Vagina (tissue), 2 donors: ENCODE measurements around the gene VSTM2B. TPM values are rescaled to one million over a fixed set of nuclear protein-coding genes. Genes with fewer than 3 reads are reported as not detected.
"Not testable (repeated sequence)": the region's sequence is repeated elsewhere in the genome, so short reads cannot be mapped to it uniquely, and the experiment has no call there.

Source experiments
- DNase-seq, 2 donors: peaks; one replicate each; pipeline ENCODE4 v3.0.0-alpha.2; 2017; ENCODE audit errors: extremely low spot score in 2 of 2
- H3K27ac ChIP-seq: fragments of 200-600 bp; sonication (generic); one replicate; pipeline ENCODE4 v1.5.1; 2019
- H3K27me3 ChIP-seq: fragments of 200-600 bp; sonication (generic); one replicate; pipeline ENCODE4 v1.5.1; 2019
- H3K36me3 ChIP-seq, 2 donors: fragments of 200-600 bp; sonication (generic); one replicate each; pipeline ENCODE4 v1.5.1; 2017 to 2019
- H3K4me1 ChIP-seq: fragments of 200-600 bp; sonication (generic); one replicate; pipeline ENCODE4 v1.5.1; 2019
- H3K4me3 ChIP-seq, 2 donors: fragments of 200-600 bp; sonication (generic); 1 replicate in 1 of 2; 2 replicates in 1 of 2; pipeline ENCODE4 v1.5.1; 2016 to 2019
- H3K9me3 ChIP-seq: fragments of 200-600 bp; sonication (generic); one replicate; pipeline ENCODE4 v1.5.1; 2019
- POLR2A ChIP-seq, 2 donors: fragments of 450-650 bp; IDR thresholded peaks; one replicate each; pipeline ENCODE4 v1.6.1; 2017; ENCODE audit warnings: antibody characterized with exemption in 2 of 2, mild to moderate bottlenecking in 2 of 2, moderate library complexity in 2 of 2
- POLR2AphosphoS5 ChIP-seq, 2 donors: sonication (generic); formaldehyde crosslinking; IDR thresholded peaks; one replicate each; pipeline ENCODE4 v1.9.0; 2017; ENCODE audit warnings: antibody characterized with exemption in 2 of 2, mild to moderate bottlenecking in 2 of 2, low read depth in 1 of 2; ENCODE audit not compliant: insufficient read depth in 1 of 2
- intact Hi-C: fragments of 100-400 bp; cut with DNase I; formaldehyde crosslinking; loops from one replicate; pipeline ENCODE4 v1.15.1; 2023
- total RNA-seq: library from RNA; depleted of rRNA; stranded (reverse); fragments of >200 nt; gene quantifications from one replicate; pipeline ENCODE4 v1.2.3, GENCODE V29; 2016
- TF ChIP-seq, protein P1 (sequence below), 3 experiments: fragments of 450-650 bp in 2 of 3; fragments of 200-600 bp in 1 of 3; sonication (generic) in 1 of 3; IDR thresholded peaks; one replicate each; pipeline ENCODE4 v1.5.1; 2017 to 2019; ENCODE audit warnings: antibody characterized with exemption in 3 of 3, mild to moderate bottlenecking in 2 of 3, moderate library complexity in 2 of 3

Gene VSTM2B
- total RNA-seq, 1 donor from 2014 or later, result 0.98 TPM

DNA sequence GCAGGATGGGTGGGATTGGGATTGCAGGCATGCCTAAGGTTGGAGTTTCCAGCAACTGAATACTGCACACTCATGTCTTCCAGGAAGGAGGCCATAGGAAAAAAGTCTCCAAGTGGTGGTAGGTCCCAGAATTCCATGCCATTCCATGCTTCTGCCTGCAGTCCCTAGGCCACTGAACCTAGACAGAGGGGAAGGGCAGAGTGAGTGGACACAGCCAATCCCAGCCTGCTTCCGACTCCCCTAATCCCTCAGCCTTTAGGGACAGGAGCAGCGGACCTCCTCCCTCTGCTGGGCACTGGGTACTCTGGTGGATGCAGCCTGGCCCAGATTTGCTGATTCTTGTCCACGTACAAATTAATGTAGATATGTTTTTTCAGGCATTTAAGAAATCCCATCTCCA, 17.0 kb downstream of the VSTM2B start:
- Histone ChIP-seq H3K36me3 (no peaks in the 10 kb centered on the region), H3K27me3 (no peaks in the 10 kb centered on the region), H3K9me3 (no peaks in the 10 kb centered on the region), H3K4me1 (no peaks in the 10 kb centered on the region), H3K27ac (no peak overlapping the region), H3K4me3 (no peak overlapping the region)
- intact Hi-C loops, result no loop called here
- no peak for DNase-seq
- no peak for TF ChIP-seq POLR2AphosphoS5 (IDR thresholded peaks at IDR 0.05; ENCODE audit: insufficient read depth in 1 of 2, low read depth in 1 of 2)
- no peak for TF ChIP-seq POLR2A (IDR thresholded peaks at IDR 0.05)
- TF ChIP-seq, protein P1, sequence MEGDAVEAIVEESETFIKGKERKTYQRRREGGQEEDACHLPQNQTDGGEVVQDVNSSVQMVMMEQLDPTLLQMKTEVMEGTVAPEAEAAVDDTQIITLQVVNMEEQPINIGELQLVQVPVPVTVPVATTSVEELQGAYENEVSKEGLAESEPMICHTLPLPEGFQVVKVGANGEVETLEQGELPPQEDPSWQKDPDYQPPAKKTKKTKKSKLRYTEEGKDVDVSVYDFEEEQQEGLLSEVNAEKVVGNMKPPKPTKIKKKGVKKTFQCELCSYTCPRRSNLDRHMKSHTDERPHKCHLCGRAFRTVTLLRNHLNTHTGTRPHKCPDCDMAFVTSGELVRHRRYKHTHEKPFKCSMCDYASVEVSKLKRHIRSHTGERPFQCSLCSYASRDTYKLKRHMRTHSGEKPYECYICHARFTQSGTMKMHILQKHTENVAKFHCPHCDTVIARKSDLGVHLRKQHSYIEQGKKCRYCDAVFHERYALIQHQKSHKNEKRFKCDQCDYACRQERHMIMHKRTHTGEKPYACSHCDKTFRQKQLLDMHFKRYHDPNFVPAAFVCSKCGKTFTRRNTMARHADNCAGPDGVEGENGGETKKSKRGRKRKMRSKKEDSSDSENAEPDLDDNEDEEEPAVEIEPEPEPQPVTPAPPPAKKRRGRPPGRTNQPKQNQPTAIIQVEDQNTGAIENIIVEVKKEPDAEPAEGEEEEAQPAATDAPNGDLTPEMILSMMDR (IDR thresholded peaks at IDR 0.05), result no peak

DNA sequence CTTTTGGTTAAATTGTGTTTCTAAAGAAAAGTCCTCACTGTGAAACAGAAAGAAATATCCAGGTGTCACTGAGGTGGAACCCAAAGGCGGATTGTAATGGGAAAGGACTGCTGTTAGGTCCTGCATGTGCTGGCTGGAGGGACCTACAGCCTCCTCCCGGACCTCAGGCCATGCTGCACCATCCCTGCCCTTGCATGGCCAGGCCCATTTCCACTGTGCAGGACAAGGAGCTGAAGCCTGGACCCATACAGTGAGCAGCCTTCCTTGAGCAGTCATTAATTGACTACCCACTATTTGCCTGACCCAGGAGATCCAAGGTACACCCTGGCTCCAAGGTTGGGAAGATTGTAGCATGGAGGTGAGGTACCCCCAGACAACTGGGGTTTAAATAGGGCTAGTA, 17.6 kb downstream of the VSTM2B start:
- DNase-seq, result no peak
- Histone ChIP-seq H3K4me3 (no peak overlapping the region), H3K4me1 (no peaks in the 10 kb centered on the region), H3K9me3 (no peaks in the 10 kb centered on the region), H3K27ac (no peak overlapping the region), H3K36me3 (no peaks in the 10 kb centered on the region), H3K27me3 (no peaks in the 10 kb centered on the region)
- TF ChIP-seq POLR2A (IDR thresholded peaks at IDR 0.05) (no peak), POLR2AphosphoS5 (IDR thresholded peaks at IDR 0.05; ENCODE audit: insufficient read depth in 1 of 2, low read depth in 1 of 2) (no peak)
- TF ChIP-seq, protein P1 (IDR thresholded peaks at IDR 0.05), result no peak
- intact Hi-C loops, result no loop called here

DNA sequence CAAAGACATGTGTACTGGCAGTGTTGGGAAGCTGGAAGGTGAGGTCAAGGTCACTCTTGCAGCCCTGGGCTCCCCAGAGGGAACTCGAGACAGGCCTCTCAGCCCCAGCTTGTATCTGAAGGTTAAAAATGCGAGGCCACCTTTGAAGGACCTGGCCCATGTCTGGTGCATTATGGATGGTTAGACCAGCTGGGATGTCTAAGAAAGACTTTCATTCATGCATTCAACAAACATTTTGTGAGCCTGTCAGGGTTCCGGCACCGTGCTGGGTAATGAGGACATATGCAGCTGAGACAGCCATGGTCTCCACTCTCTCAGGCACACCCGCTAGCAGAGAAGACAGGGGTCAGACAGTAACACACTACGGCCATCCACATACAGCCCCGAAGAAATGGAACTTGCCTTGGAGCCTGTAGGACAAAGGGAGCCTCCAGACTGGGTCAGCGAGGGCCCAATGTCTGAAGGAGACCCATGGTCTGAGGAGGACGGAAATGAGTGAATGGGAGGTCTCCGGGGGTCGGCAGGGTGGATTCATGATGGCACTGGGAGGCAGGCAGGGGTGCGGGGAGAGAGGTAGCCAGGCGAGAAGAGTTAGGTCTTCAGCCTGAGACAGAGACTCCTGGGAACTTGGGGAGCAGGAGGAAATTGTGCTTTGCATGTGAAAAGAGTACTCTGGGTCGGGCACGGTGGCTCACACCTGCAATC, 19.0 kb downstream of the VSTM2B start:
- no peak overlapping the region for H3K27ac ChIP-seq
- no peaks in the 10 kb centered on the region for H3K27me3 ChIP-seq
- no peaks in the 10 kb centered on the region for H3K4me1 ChIP-seq
- H3K9me3 ChIP-seq, result no peaks in the 10 kb centered on the region
- no peak for DNase-seq
- TF ChIP-seq POLR2AphosphoS5 (IDR thresholded peaks at IDR 0.05; ENCODE audit: insufficient read depth in 1 of 2, low read depth in 1 of 2), result no peak
- TF ChIP-seq POLR2A (IDR thresholded peaks at IDR 0.05), result no peak
- TF ChIP-seq, protein P1 (IDR thresholded peaks at IDR 0.05), result no peak
- intact Hi-C loops, result no loop called here
- H3K4me3 ChIP-seq, result no peak overlapping the region
- no peaks in the 10 kb centered on the region for H3K36me3 ChIP-seq

DNA sequence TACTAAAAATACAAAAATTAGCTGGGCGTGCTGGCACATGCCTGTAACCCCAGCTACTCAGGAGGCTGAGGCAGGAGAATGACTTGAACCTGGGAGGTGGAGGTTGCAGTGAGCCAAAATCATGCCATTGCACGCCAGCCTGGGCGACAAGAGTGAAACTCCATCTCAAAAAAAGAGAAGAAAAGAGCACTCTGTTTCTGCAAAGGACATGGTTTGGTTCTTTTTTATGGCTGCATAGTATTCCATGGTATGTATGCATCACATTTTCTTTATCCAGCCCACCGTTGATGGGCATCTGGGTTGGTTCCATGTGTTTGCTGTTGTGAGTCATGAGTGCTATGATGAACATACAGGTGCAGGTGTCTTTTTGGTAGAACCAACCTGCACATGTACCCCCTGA, 19.7 kb downstream of the VSTM2B start:
- not testable (repeated sequence) for H3K9me3 ChIP-seq

DNA sequence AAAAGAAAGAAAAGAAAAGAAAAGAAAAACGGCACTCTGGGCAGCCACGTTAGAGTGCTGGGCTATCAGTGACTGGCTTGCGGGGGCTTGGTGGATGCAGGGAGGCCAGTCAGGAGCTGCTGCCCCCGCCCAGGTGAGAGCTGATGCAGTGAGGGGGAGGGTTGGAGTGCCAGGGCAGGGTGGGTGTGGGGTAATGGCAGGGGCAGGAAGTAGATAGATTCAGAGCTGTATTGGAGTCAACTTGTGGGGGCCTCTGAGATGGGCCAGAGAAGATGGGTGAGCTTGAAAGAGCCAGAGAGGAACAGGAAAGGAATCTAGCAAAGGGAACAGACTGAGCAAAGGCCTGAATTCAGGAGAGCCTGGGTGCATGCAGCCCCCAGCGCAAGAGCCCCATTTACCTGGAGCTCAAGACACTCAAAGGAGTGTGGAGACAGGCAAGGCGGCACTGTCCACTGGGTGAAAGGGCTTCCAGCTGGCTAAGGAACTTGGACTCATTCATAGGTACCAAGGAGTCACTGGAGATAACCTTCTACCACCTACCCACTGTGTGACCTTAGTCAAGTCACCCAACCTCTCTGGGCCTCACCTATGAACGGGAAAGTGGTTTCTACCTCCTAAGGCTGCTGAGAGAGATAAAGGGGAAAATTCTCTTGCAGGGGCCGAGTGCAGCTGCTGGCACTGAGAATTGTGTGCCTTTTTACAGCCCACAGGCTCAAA, 20.2 kb downstream of the VSTM2B start:
- DNase-seq, result no peak
- no peaks in the 10 kb centered on the region for H3K36me3 ChIP-seq
- H3K4me3 ChIP-seq, result no peak overlapping the region
- no peaks in the 10 kb centered on the region for H3K4me1 ChIP-seq
- no peaks in the 10 kb centered on the region for H3K9me3 ChIP-seq
- TF ChIP-seq POLR2AphosphoS5 (IDR thresholded peaks at IDR 0.05; ENCODE audit: insufficient read depth in 1 of 2, low read depth in 1 of 2) (no peak), POLR2A (IDR thresholded peaks at IDR 0.05) (no peak)
- TF ChIP-seq, protein P1 (IDR thresholded peaks at IDR 0.05), result no peak
- no peaks in the 10 kb centered on the region for H3K27me3 ChIP-seq
- intact Hi-C loops, result no loop called here
- no peak overlapping the region for H3K27ac ChIP-seq

More for the DNA sequence above, 19.7 kb downstream of the VSTM2B start:
- DNase-seq, H3K27me3 ChIP-seq, H3K4me1 ChIP-seq, intact Hi-C loops, H3K36me3 ChIP-seq, H3K4me3 ChIP-seq, H3K27ac ChIP-seq: not testable (repeated sequence)
